Left ventricle myocardium inferior (tissue), 1 donor: ENCODE measurements around the gene PKD1. TPM values are rescaled to one million over a fixed set of nuclear protein-coding genes. Genes with fewer than 3 reads are reported as not detected.
A peak's percentile ranks its signal among the peaks of the same experiment; 100 is the strongest.
"Not testable (repeated sequence)": the region's sequence is repeated elsewhere in the genome, so short reads cannot be mapped to it uniquely, and the experiment has no call there.

Experiments
- DNase-seq: peaks from one replicate; pipeline ENCODE4 v3.0.0-alpha.2; 2020
- H3K27ac ChIP-seq: fragments of 200-600 bp; replicated peaks from 2 replicates; pipeline ENCODE4 v1.8.0; 2021
- H3K27me3 ChIP-seq: fragments of 200-600 bp; 2 replicates; pipeline ENCODE4 v1.8.0; 2021; ENCODE audit warnings: low read depth
- H3K36me3 ChIP-seq: fragments of 200-600 bp; 2 replicates; pipeline ENCODE4 v1.8.0; 2021
- H3K4me1 ChIP-seq: fragments of 200-600 bp; 2 replicates; pipeline ENCODE4 v1.8.0; 2021
- H3K4me3 ChIP-seq: fragments of 200-600 bp; 2 replicates; pipeline ENCODE4 v1.8.0; 2021; ENCODE audit warnings: mild to moderate bottlenecking, moderate library complexity
- H3K9me3 ChIP-seq: fragments of 200-600 bp; replicated peaks from 2 replicates; pipeline ENCODE4 v1.8.0; 2021
- intact Hi-C: fragments of 100-400 bp; cut with micrococcal nuclease; formaldehyde crosslinking; loops from one replicate; pipeline ENCODE4 v1.11.0; 2022
- total RNA-seq: library from RNA; stranded (reverse); fragmentation: NEBNext Ultra II Directional; extraction: Animal tissue kit (Norgen Biotek cat#: 25700); gene quantifications from one replicate; pipeline ENCODE4 v1.2.1, GENCODE V29; 2021
- TF ChIP-seq, protein P1 (sequence below): fragments of 200-600 bp; IDR thresholded peaks from 2 replicates; pipeline ENCODE4 v1.8.0; 2021; ENCODE audit warnings: antibody characterized with exemption, mild to moderate bottlenecking, borderline replicate concordance
- donor health status: DM: no; HTN: yes; CAD: no; lungs with severe emphysema.

The PKD1 gene
- total RNA-seq, 1 donor from 2014 or later = 83.9 TPM

DNA sequence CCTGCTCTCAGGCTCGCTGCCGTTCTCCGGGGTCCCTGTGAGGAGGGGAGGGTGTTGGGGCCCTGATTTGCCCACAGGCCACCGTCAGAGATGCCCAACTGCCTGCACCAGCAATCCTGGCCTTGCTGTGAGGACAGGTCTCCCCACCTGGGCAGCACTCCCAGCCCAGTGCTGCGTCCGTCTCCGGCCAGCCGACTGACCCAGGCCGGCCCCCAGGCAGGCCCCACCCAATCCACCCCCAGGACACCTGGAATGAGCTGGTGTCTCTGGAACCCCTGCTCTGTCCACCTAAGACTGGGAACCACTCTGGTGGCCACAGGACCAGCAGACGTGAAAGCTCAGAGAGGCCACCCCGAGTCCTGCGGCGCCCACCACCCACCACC is 20.1 kb downstream of the PKD1 start:
- intact Hi-C loops = no loop called here
- H3K4me1 ChIP-seq = peaks cover 20% of the 10 kb centered on the region
- no peak overlapping the region for H3K27ac ChIP-seq
- H3K27me3 ChIP-seq = no peaks in the 10 kb centered on the region
- H3K36me3 ChIP-seq = peaks cover 48% of the 10 kb centered on the region
- DNase-seq = no peak
- H3K9me3 ChIP-seq = no peaks in the 10 kb centered on the region
- TF ChIP-seq, protein P1, sequence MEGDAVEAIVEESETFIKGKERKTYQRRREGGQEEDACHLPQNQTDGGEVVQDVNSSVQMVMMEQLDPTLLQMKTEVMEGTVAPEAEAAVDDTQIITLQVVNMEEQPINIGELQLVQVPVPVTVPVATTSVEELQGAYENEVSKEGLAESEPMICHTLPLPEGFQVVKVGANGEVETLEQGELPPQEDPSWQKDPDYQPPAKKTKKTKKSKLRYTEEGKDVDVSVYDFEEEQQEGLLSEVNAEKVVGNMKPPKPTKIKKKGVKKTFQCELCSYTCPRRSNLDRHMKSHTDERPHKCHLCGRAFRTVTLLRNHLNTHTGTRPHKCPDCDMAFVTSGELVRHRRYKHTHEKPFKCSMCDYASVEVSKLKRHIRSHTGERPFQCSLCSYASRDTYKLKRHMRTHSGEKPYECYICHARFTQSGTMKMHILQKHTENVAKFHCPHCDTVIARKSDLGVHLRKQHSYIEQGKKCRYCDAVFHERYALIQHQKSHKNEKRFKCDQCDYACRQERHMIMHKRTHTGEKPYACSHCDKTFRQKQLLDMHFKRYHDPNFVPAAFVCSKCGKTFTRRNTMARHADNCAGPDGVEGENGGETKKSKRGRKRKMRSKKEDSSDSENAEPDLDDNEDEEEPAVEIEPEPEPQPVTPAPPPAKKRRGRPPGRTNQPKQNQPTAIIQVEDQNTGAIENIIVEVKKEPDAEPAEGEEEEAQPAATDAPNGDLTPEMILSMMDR = no peak
- no peak overlapping the region for H3K4me3 ChIP-seq

- peaks cover 53% of the 10 kb centered on the region for H3K36me3 ChIP-seq
- DNase-seq, H3K27me3 ChIP-seq, H3K27ac ChIP-seq, H3K4me3 ChIP-seq, intact Hi-C loops, H3K9me3 ChIP-seq: not testable (repeated sequence)
- peaks cover 17% of the 10 kb centered on the region for H3K4me1 ChIP-seq
Measured at GRCh38 chr16:2114885-2115590, 20.7 kb downstream of the PKD1 start.

- H3K4me3 ChIP-seq, H3K9me3 ChIP-seq, H3K27me3 ChIP-seq, intact Hi-C loops, DNase-seq, H3K27ac ChIP-seq: not testable (repeated sequence)
- Histone ChIP-seq H3K36me3 (peaks cover 59% of the 10 kb centered on the region), H3K4me1 (peaks cover 17% of the 10 kb centered on the region)
Measured at GRCh38 chr16:2114225-2114624, 21.5 kb downstream of the PKD1 start.

DNA sequence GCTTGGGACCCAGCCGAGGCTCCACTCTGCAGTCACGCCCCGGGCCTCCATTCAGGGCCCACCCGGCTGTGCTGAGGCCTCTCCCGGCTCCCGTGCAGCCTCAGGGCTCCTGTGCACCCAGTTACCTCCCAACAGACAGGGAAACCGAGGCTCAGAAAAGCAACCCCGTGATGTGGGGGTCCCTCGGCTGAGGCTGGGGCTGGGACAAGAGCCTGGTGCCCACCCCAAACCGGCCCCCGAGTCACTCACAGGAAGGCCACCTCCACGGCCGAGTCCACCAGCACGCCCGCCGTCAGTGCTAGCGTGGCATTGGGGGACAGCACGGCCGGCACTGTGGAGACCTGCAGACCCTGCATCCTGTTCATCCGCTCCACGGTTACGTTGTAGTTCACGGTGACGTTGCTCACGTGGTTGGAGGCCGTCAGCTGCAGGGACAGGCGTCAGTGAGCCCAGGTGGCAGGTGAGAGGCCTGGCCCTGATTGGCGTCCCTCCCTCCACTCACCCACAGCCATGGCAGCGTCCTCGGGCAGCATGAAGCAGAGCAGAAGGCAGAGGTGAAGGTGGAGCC is 23.1 kb downstream of the PKD1 start:
- H3K27ac ChIP-seq, H3K27me3 ChIP-seq, DNase-seq, H3K4me3 ChIP-seq, intact Hi-C loops, H3K9me3 ChIP-seq: not testable (repeated sequence)
- Histone ChIP-seq H3K4me1 (peaks cover 13% of the 10 kb centered on the region), H3K36me3 (peaks cover 75% of the 10 kb centered on the region)

DNA sequence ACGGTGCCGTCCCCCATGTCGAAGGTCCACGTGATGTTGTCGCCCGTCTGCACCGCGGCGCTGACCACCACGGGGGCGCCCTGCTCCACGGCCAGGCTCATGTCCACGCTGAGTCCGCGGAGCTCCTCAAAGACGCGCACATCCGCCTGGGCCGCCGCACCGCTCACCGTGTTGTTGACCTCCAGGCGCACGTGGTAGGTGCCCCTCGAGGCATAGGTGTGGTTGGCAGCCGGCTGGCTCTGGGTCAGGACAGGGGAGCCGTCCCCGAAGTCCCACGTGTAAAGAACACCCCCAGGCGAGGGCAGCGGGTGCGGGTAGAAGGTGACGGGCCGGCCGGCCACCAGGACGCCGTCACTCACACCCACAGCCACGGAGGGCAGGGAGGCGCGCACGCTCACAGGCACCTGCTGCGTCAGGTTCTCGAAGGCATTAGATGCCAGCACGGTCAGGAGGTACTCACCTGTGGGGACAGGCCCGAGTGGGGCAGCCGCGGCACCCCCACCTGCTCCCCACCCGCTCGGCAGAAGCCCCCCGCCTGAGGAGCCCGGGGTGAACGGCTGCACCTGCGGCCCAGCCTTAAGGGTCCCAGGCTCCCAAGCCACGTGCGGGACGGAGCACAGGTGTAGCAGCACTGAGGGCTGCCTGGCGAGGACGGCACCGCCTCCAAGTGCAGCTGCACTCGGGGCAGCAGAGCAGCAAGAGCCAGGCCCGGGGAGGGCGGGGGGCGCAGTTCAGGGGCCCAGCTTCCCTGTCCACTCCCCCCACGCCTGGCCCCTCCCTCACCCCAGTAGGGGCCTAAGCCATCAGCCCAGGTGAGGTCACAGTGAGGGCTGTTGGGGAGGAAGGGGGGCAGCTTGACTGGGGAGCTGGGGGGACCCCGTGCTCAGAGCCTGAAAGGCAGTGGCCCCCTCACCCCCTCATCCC is 24.0 kb downstream of the PKD1 start:
- H3K36me3 ChIP-seq = peaks cover 78% of the 10 kb centered on the region
- H3K4me1 ChIP-seq, intact Hi-C loops, H3K27ac ChIP-seq, H3K9me3 ChIP-seq, DNase-seq, H3K27me3 ChIP-seq, H3K4me3 ChIP-seq: not testable (repeated sequence)

GRCh38 chr16:2111009-2111353 is 24.7 kb downstream of the PKD1 start:
- H3K4me1 ChIP-seq, intact Hi-C loops, H3K27me3 ChIP-seq, H3K9me3 ChIP-seq, DNase-seq, H3K27ac ChIP-seq, H3K4me3 ChIP-seq: not testable (repeated sequence)
- H3K36me3 ChIP-seq = peaks cover 83% of the 10 kb centered on the region

DNA sequence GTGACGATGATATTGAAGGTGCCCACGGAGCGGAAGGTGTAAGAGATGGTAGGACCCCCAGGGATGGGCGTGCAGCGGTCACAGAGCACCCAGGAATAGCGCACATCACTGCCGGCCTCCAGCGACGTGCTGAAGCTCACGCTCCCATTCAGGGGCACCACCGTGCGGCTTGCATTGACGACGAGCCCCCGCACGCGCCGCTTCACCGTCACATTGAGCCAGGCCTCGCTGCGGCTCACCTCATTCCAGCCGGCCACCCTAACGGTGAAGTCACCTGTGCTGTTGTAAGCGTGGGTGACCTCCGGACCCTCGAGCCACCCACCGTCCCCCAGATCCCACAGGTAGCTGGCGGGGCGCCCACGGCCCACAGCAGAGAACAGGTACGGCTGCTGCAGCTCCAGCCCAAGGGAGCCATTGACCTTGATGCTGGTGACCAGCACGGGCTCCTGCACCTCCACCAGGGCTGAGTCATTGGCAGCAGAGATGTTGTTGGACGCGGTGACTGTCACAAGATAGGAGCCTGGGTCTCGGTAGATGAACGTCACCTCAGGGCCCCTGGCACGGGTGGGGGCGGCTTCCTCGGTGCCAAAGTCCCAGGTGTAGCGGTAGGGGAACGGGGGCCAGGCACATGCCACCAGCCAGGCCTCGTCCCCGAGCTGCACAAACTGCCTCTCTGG is 25.2 kb downstream of the PKD1 start:
- DNase-seq, H3K27me3 ChIP-seq, H3K4me3 ChIP-seq, H3K9me3 ChIP-seq, intact Hi-C loops, H3K4me1 ChIP-seq: not testable (repeated sequence)
- H3K36me3 ChIP-seq = peaks cover 86% of the 10 kb centered on the region
- H3K27ac ChIP-seq = peak overlapping the region; percentile 27

DNA sequence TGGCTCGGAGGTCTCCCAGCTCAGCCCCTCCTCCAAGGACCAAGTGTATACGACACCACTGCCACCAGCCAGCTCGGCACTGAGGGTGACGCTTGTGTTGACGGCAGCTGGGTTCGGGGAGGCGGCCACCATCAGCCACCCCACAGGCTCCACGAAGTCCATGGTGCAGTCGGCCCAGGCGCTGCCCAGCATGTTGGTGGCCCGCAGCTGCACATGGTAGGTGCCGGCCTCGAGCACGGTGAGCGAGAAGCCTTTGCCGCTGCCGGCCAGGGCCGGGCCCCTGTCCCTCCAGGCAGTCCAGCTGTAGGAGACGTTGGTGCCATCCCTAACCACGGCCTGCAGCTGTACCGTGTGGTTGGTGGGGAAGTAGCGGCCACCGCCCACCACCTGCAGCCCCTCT is 25.8 kb downstream of the PKD1 start:
- H3K36me3 ChIP-seq = peaks cover 86% of the 10 kb centered on the region
- intact Hi-C loops, H3K4me3 ChIP-seq, H3K27me3 ChIP-seq, H3K4me1 ChIP-seq, DNase-seq, H3K9me3 ChIP-seq, H3K27ac ChIP-seq: not testable (repeated sequence)

GRCh38 chr16:2109271-2109580 is 26.5 kb downstream of the PKD1 start:
- intact Hi-C loops, DNase-seq: not testable (repeated sequence)

GRCh38 chr16:2108446-2109270 is 27.0 kb downstream of the PKD1 start:
- H3K27me3 ChIP-seq, H3K4me3 ChIP-seq, H3K4me1 ChIP-seq, H3K27ac ChIP-seq, intact Hi-C loops, H3K9me3 ChIP-seq, DNase-seq: not testable (repeated sequence)
- H3K36me3 ChIP-seq = peaks cover 76% of the 10 kb centered on the region

More at GRCh38 chr16:2109271-2109580, 26.5 kb downstream of the PKD1 start:
- H3K4me3 ChIP-seq, H3K27ac ChIP-seq, H3K9me3 ChIP-seq, H3K4me1 ChIP-seq, H3K27me3 ChIP-seq: not testable (repeated sequence)
- H3K36me3 ChIP-seq = peaks cover 82% of the 10 kb centered on the region

GRCh38 chr16:2107791-2108125 is 27.9 kb downstream of the PKD1 start:
- intact Hi-C loops, H3K27ac ChIP-seq, DNase-seq, H3K27me3 ChIP-seq, H3K4me1 ChIP-seq, H3K9me3 ChIP-seq, H3K4me3 ChIP-seq: not testable (repeated sequence)
- peaks cover 80% of the 10 kb centered on the region for H3K36me3 ChIP-seq
